Stimulated activated CD8-positive, alpha-beta memory T cell treated with anti-CD3 and anti-CD28 coated beads, Interleukin-4, amount 100 ng/mL, for 48 hours (primary cell): ENCODE results near the gene PRSS38.

Experiments used
- DNase-seq: peaks from one replicate; pipeline ENCODE4 v3.0.0-alpha.2; 2020

The PRSS38 gene

DNA sequence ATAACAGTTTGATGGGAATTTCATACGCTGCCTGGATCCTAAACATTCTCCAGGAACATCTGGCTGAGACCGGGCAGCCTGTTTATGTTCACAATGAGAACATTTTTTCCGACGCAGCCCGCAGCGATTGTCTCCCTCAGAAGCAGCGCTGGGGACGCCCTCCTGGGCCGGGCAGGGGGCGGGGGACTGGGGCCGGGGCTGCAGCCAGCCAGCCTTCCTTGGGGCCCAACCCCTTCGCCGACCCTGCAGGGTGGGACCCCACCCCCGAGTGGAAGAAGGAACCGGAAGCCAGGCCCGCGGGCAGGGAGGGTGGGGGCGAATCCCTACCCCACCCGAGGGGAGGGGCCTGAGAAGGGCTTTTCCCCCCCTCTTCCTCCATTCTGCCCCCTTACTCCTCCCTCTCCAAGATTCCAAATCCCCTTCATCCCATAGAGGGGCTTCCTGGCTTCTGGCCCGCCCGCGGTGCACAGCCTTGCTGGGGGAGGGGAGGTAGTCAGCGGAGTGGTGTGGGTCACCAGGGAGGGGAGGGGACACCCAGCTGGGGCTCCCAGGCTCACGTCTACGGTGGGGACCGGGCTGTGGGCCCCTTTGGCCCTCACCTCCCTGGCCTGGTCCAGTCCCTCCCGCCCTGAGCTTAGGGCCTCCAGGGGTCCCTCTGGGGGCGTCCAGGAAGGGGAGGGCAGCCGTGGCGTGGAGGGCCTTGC lies 71.7 kb downstream of the PRSS38 start:
- DNase-seq = peak; percentile 37

DNA sequence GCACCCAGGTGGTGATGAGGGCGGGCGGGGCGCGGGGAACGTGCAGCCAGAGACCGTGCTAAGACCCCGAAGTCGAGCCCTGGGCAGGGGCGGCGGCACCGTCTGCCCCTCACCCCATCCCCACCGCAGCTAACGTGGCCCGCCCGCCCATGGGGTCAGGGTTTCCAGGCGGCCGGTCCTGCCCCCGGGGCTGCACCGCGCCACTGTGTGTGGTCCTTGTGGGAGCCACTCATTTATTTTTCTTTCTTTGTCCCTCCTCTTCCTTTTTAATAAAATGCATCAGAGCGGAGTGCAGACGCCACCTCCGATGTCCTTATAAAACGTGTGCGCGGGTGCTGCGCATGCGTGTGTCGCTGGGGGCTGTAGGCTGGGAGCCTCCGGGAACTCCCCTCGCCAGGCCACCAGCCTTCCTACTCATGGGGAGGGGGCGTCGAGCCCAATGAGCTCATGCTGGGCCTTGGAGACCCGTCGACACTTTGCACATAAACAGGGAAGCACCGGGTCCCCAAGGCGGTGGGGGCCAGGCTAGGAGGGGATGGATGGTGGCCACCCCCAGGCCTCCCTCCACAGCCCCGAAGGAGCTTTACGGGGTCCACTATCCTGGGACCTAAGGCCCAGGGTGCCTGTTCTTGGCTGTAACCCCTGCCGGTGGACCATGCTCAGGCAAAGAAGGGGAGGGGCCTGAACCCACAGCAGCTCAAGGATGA lies 72.4 kb downstream of the PRSS38 start:
- peak; percentile 12 for DNase-seq

DNA sequence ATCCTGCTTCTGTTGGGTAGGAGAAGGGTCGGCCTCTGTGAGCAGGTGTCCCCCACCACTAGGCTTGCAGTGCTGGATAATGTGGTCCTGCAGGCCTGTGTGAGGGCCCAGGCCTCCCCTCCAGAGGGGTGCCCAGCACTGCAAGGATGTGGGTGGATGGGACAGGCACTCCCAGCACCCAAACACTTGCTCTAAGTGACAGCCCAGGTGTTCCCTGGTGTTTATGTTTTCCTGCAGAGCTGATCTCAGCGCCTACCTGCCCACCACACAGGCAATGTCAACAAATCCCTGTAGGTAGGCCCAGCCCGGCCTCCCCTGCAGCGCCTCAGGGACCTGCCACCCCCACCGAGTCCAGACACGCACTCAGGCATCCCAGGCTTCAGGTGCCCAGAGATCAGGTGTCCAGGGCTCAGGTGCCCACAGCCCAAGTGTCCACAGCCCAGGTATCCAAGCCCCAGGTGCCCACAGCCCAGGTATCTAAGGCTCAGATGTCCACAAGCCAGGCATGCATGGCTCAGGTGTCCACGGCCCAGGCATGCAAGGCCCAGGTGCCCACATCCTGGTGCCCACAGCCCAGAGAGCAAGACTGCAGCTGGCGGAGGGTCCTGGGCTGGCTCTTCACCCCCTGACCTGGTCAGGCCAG lies 73.0 kb downstream of the PRSS38 start:
- DNase-seq = peak; percentile 22

DNA sequence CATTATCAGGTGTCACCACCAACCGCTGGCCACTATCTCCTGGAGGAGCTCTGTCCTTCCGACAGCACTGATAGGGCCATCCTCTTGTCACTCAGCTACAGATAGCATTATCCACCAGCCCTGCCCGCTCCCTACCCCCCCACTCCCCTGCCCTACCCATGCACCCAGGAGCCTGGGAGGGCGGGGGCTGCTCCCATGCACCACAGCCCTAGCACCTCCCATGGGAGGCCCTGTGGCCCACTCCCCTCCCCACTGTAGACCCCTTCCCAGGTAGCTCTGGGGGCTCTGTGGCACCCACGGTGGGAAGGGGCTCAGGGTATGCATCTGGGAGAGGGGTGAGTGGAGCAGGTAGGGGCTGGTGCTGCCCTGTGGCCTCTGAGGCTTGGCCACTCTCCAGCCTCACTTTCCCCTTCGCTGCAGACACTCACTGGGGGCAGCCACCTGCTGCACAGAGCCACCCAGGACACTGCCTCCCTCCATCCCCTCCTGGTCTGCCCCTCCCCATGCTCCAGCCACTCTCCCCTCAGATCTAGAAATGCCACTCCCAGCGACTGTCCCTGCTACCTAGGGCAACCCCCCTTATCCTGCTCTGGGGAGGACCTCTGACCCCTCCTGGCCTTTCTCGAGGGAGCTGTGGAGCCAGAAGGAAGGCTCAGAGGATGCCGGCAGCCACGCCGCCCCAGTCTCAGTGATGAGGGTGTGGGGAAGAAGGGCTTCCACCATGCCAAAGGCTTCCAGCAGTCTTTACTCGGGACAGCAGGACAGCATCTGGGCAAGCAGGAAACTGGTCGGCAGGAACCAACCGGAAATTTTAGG lies 73.8 kb downstream of the PRSS38 start:
- DNase-seq = peak; percentile 17

DNA sequence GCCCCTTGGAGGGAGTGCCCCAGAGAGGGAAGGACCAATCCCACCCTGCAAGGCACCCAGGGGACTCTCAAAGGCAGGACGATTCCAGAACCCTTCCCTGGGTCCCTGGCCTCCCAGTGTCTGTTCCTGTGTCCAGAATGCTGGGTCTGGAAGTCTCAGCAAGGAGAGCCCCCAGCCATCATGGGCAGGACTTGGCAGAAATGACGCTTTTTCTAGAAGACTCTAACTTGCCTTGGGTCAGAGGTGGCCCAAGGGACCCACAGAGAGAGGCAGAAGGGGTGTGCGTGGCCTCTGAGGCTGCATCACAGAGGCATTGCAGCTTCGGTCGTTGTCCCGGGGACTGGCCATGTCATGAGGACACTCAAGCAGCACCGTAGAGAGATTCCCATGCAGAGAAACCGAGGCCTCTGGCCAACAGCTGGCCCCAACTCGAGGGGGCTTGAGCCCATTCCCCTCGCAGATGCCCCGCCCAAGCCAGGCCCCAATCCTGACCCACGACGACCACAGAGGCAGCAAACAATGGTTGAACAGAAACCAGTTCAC lies 74.5 kb downstream of the PRSS38 start:
- peak; percentile 21 for DNase-seq

DNA sequence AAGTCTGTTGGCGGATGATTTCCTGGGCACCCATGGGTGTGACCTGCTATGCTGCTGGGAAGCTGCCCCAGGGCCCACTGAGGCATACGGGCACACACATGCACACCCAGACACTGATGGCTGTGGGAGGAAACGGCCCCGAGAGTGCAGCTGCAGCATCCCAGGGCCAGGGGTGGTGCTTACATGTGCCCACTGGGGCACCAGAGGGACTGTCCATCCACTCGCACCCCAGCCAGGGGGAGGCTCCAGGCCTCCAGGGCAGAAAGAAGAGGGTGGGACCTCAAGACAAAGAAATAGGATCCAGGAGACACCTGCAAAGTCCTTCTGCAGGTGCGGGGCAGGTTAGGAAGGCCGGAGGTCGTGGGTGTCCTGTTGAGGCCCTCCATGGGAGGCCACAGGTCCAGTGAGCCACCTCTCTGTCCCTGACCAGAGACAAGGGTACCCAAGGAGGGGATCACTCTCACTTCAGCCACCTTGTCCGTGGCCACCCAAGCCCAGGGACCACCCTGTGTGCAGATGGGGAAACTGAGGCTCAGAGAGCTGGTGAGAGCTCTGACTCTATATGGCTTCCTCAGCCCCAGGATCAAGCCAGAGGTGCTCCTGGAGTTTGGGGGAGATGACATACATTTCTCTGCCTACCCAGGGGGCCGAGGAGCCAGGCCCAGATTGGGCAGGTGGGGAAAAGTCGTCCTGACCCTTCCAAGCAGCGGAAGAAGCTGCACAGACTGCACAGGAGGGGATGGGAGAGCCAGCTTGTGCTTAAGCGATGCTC lies 75.2 kb downstream of the PRSS38 start:
- peak; percentile 20 for DNase-seq

DNA sequence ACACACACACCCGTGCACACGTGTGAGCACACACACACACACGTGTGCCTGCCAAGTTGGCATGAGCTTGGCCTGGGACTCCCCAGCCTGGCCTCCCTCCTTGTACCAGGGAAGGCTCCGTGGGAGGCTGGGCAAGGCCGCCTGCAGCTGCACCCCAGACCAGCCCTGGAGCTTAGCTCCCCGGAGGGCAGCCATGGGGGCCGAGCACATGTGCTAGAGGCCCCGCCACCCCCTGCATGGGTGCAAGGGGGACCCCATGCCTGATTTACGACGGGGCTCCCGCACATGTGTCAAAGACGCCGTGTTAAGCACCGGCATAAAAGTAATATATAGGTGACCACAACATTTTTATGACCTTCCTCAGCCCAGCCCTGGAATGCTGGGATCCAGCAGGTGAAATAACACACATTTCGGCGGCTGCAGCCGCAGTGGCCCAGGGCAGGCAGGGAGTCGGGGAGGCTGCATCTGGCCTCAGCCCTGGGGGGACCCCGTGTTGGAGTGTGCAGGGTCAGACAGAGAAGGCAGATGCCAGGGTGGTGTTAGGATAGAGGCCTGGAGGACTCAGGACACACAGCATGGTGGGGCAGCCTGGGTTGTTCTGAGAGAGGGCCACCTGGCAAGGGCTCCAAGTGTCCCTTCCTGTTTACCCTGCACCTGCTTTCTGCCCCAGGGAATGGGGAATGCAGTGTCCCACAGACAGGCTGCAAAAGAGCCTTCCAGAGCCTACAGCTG lies 75.9 kb downstream of the PRSS38 start:
- DNase-seq = peak; percentile 20

DNA sequence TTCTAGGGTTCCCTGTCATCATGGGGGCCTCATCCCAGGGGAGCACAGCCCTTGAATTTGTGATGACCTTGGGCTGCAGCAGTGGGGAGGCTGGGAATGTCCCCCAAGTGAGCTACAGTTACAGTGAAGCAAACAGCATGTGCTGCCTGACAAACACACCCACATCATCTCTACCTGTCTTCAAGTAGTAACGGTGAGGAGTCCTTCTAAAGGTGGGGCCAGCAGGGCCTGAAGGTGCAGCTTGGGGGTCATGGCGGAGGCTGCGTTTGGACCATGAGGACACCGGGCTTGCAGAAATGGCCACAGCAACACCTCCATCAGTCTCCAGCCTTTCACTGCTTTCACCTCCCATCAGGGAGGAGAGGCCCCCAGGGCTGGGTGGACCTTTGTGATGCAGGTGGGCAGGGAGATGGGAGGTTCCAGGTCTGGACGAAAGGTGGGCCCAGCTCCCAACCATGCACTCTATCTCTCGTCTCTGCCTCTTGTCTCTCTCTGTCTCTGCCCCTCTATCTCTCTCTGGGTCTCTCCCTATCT lies 76.5 kb downstream of the PRSS38 start:
- DNase-seq = peak; percentile 14

DNA sequence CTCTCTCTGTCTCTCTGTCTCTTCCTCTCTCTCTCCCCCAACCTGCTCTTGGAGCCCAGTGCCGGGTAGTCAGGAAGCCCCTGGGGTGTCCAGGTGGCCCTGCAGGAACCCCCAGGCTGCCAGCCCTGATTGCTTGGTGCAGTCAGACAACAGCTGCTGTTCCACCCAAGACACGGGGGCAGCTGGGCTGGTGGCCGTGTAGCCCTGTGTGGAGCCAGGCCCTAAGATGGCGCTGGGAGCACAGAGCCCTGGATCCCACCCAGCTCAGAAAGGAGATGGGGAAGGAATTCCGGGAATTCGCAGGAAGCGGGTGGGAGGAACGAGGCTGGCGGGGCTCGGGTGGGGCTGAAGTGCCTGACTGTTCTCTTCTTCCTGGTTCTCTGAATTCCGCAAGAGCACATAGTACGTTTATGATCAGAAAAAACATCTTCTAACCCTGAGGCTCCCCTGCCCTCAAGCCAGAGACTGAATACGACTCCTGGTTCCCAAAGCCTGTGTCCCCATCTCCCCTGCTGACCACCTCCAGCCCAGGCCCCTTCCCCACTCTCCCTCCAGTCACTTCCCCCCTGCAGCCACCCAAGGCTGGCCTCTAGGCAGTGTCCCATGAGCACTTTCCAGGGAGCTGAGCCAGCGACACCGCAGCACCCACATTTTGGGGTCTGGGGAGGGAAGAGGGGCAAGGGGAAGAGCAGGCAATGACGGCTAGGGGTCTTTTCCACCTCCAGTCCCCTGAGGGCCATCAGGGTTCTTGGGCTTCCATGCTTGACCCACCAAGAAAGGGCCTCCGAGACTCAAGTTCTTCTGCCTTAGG lies 77.2 kb downstream of the PRSS38 start:
- DNase-seq = peak; percentile 16

DNA sequence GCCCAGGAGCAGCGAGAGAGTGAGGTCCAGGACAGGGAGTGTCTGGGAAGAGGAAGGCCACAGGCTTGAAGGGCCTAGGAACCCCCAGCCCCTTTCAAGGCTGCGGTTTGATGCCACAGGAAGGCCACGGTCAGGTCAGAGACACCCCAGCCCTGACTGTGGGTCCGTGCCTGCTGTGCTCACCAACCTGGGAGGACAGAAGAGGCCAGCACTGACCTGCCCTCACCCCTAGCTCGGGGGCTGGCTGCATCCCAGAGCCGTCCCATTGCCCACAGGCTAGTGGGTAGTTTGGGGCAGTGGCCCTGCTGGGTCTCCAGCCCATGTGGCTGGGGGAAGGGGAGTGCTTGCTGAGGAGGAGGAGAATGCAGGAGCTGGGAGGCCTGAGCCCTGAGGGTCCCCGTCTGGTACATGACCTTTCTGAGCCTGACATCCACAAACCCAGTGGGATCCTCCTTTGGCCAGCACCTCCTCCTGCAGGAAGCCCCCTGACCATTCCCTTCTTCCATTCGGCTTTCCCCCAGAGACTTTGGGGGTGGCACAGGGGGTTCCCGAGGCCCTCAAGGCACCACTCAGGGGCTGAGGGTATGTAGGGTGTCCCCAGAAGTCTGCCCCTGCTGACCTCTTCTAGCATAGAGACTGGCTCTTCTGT lies 77.9 kb downstream of the PRSS38 start:
- peak; percentile 14 for DNase-seq

DNA sequence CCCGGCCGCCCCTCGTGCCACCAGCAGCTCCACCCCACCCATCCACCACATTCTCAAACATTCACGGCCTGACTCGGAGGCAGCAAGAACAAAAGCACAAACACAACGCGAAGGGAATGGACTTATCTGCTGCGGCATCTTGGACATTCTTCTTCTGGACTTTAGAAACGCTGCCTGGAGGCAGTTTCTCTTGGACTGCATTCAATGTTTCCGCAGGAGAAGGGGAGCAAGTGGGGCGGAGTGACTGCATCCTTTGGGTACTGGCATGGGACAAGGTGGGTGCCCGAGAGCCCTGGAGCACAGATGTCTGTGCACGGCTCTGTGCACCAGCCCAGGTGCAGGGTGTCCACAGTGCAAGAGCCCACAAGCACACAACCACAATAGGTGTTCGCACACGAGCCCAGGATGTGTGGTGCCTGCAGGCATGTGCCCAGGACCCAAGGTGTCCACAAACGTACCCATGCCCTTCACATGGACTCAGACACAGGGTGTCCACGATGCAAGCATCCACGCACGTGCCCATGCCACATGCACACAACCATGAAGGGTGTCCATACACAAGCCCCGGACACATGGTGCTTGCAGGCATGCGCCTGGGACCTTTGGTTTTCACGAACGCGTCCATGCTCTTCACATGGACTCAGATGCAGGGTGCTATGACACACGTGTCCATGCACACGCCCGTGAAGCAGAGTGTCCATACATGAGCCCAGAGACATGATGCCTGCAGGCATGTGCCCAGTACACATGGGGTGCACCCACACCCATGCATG lies 78.7 kb downstream of the PRSS38 start:
- DNase-seq = peak; percentile 17

DNA sequence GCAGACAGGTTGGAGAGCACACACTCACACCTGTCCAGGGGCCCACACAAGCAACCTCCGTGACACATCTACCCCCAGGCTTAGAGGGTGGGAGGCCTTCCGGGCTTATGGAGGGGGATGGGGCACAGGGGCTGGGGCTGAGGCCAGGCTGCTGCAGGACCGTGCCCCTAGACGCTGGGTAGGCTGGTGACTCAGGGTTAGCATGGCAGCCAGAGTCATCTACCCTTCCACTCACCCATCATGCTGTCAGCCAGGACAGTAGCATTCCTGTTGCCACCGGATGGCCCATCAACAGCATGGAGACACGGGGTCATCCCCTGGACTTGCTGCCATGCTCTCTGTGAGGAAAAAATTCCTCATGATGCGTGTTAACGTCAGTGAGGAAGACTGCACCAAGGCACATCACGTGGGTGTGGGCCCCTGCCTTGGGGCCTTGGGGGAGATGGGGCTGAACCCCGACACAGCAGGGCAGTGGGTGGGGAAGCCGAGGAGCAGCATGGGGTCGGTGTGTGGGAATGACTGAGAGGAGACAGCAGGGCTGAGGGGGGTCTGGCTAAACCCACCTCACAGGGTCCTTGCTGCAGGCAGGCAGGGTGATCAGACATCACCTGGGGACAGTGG lies 79.5 kb downstream of the PRSS38 start:
- DNase-seq = peak; percentile 18
